Measurements from ENCODE around the gene S1PR3.
A peak's percentile ranks its signal among the peaks of the same experiment; 100 is the strongest.

S1PR3 gene

GRCh38 chr9:89038382-89039103 lies 47.3 kb downstream of the S1PR3 start:
- H3K4me1 ChIP-seq (ENCODE audit: control insufficient read depth, insufficient read depth, low read length): peaks cover 4% of the 10 kb centered on the region
- no peak overlapping the region for H3K9ac ChIP-seq (ENCODE audit: low read length)
- no peaks in the 10 kb centered on the region for H3K27me3 ChIP-seq (ENCODE audit: control insufficient read depth, insufficient read depth, low read length)
- no peak overlapping the region for H3K4me3 ChIP-seq (ENCODE audit: low read length)
- H3K27ac ChIP-seq (ENCODE audit: low read depth, low read length): peak overlapping the region; percentile 44
- no peaks in the 10 kb centered on the region for H3K36me3 ChIP-seq (ENCODE audit: control insufficient read depth, insufficient read depth, low read length)

GRCh38 chr9:89039104-89039465 lies 47.8 kb downstream of the S1PR3 start:
- Histone ChIP-seq H3K27ac (ENCODE audit: low read depth, low read length) (peak overlapping the region; percentile 44), H3K4me3 (ENCODE audit: low read length) (no peak overlapping the region), H3K9ac (ENCODE audit: low read length) (no peak overlapping the region)

GRCh38 chr9:89039664-89040063 lies 48.4 kb downstream of the S1PR3 start:
- Histone ChIP-seq H3K27ac (ENCODE audit: low read depth, low read length) (no peak overlapping the region), H3K4me1 (ENCODE audit: control insufficient read depth, insufficient read depth, low read length) (peaks cover 4% of the 10 kb centered on the region), H3K27me3 (ENCODE audit: control insufficient read depth, insufficient read depth, low read length) (no peaks in the 10 kb centered on the region), H3K9ac (ENCODE audit: low read length) (no peak overlapping the region), H3K36me3 (ENCODE audit: control insufficient read depth, insufficient read depth, low read length) (no peaks in the 10 kb centered on the region), H3K4me3 (ENCODE audit: low read length) (no peak overlapping the region)

More at GRCh38 chr9:89039104-89039465, 47.8 kb downstream of the S1PR3 start:
- Histone ChIP-seq H3K4me1 (ENCODE audit: control insufficient read depth, insufficient read depth, low read length) (peaks cover 4% of the 10 kb centered on the region), H3K27me3 (ENCODE audit: control insufficient read depth, insufficient read depth, low read length) (no peaks in the 10 kb centered on the region), H3K36me3 (ENCODE audit: control insufficient read depth, insufficient read depth, low read length) (no peaks in the 10 kb centered on the region)

DNA sequence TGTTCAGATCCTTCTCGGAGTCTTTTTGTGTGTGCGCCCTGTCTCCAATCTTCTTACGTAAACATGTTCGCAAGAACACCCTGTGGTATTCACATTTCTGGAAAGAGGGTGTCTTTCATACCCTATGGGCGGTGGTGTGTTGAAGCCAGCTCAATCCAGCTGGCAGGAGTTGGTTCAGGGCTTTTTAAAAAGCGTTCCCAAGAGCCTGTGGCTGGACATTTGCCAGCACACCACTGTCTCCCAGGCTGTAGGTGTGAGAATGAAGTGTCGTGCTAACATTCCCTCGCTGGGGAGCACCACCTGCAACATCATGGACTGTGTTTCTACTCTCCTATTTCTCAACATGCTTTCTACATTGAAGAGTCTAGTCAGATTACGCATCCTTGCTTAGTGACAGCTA lies 51.7 kb downstream of the S1PR3 start:
- no peaks in the 10 kb centered on the region for H3K4me1 ChIP-seq (ENCODE audit: control insufficient read depth, insufficient read depth, low read length)
- no peak overlapping the region for H3K9ac ChIP-seq (ENCODE audit: low read length)
- no peak overlapping the region for H3K27ac ChIP-seq (ENCODE audit: low read depth, low read length)
- H3K36me3 ChIP-seq (ENCODE audit: control insufficient read depth, insufficient read depth, low read length): no peaks in the 10 kb centered on the region
- H3K27me3 ChIP-seq (ENCODE audit: control insufficient read depth, insufficient read depth, low read length): no peaks in the 10 kb centered on the region
- no peak overlapping the region for H3K4me3 ChIP-seq (ENCODE audit: low read length)

DNA sequence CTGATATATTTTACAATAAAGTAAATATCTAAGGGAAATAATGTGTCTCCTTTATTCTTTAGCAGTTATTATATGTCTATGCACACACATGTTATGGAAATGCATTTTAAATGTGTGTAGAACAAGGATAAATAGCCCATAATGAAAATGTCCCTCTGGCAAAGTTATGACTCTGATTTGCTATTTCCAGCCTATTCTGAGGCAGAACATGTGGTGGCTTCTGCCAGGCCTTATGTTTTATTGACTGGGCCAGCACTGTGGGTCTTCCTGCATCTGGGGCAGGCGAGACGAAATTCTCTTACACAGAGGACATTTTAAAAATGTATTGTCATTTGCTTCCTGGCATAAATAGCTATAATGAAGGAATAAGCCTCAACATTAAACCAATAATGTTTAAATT lies 52.8 kb downstream of the S1PR3 start:
- H3K27ac ChIP-seq (ENCODE audit: low read depth, low read length): no peak overlapping the region
- no peaks in the 10 kb centered on the region for H3K4me1 ChIP-seq (ENCODE audit: control insufficient read depth, insufficient read depth, low read length)
- H3K4me3 ChIP-seq (ENCODE audit: low read length): no peak overlapping the region
- H3K36me3 ChIP-seq (ENCODE audit: control insufficient read depth, insufficient read depth, low read length): no peaks in the 10 kb centered on the region
- H3K27me3 ChIP-seq (ENCODE audit: control insufficient read depth, insufficient read depth, low read length): no peaks in the 10 kb centered on the region
- H3K9ac ChIP-seq (ENCODE audit: low read length): no peak overlapping the region

GRCh38 chr9:89044881-89045280 lies 53.6 kb downstream of the S1PR3 start:
- Histone ChIP-seq H3K27me3 (ENCODE audit: control insufficient read depth, insufficient read depth, low read length) (no peaks in the 10 kb centered on the region), H3K4me3 (ENCODE audit: low read length) (no peak overlapping the region), H3K36me3 (ENCODE audit: control insufficient read depth, insufficient read depth, low read length) (no peaks in the 10 kb centered on the region), H3K27ac (ENCODE audit: low read depth, low read length) (no peak overlapping the region), H3K9ac (ENCODE audit: low read length) (no peak overlapping the region), H3K4me1 (ENCODE audit: control insufficient read depth, insufficient read depth, low read length) (no peaks in the 10 kb centered on the region)

DNA sequence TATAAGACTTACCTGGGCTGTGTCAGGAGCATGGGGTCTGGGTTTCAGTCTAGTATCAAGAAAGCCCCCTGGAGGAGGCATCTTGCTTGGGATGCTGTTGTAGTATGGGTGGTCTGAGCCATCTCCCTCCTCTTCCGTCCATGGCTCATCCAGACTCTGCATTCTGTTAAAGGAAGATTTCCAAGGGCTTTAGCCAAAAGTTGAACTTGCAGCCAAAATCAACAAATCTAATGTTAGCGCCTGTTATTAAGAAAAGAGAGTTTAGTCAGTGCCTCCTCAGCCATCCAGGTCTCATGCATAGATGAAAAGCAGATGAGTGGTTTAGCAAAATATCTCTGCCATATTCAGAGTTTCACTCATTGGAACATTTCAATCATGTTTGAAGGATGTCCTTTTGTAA lies 55.6 kb downstream of the S1PR3 start:
- H3K4me1 ChIP-seq (ENCODE audit: control insufficient read depth, insufficient read depth, low read length): no peaks in the 10 kb centered on the region
- H3K9ac ChIP-seq (ENCODE audit: low read length): no peak overlapping the region
- H3K27ac ChIP-seq (ENCODE audit: low read depth, low read length): no peak overlapping the region
- no peaks in the 10 kb centered on the region for H3K36me3 ChIP-seq (ENCODE audit: control insufficient read depth, insufficient read depth, low read length)
- no peak overlapping the region for H3K4me3 ChIP-seq (ENCODE audit: low read length)
- no peaks in the 10 kb centered on the region for H3K27me3 ChIP-seq (ENCODE audit: control insufficient read depth, insufficient read depth, low read length)

DNA sequence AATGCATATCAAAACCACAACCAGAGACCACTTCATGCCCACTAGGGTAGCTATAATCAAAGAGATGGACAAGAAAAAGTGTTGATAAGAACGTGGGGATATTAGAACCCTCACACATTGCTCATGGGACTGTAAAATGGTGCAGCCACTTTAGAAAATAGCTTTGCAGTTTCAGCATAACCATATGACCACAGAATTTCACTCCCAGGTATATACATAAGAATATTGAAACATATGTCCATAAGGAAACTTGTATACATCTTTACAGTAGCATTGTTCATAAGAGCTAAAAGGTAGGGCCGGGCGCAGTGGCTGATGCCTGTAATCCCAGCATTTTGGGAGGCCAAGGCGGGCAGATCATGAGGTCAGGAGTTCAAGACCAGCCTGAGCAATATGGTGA lies 56.4 kb downstream of the S1PR3 start:
- Histone ChIP-seq H3K4me3 (ENCODE audit: low read length) (no peak overlapping the region), H3K27ac (ENCODE audit: low read depth, low read length) (no peak overlapping the region), H3K27me3 (ENCODE audit: control insufficient read depth, insufficient read depth, low read length) (no peaks in the 10 kb centered on the region), H3K36me3 (ENCODE audit: control insufficient read depth, insufficient read depth, low read length) (no peaks in the 10 kb centered on the region), H3K9ac (ENCODE audit: low read length) (no peak overlapping the region), H3K4me1 (ENCODE audit: control insufficient read depth, insufficient read depth, low read length) (no peaks in the 10 kb centered on the region)

- Histone ChIP-seq H3K36me3 (ENCODE audit: control insufficient read depth, insufficient read depth, low read length) (no peaks in the 10 kb centered on the region), H3K4me1 (ENCODE audit: control insufficient read depth, insufficient read depth, low read length) (no peaks in the 10 kb centered on the region), H3K9ac (ENCODE audit: low read length) (no peak overlapping the region), H3K4me3 (ENCODE audit: low read length) (no peak overlapping the region), H3K27ac (ENCODE audit: low read depth, low read length) (no peak overlapping the region), H3K27me3 (ENCODE audit: control insufficient read depth, insufficient read depth, low read length) (no peaks in the 10 kb centered on the region)
These were observed 57.3 kb downstream of the S1PR3 start for GRCh38 chr9:89048616-89049015.

DNA sequence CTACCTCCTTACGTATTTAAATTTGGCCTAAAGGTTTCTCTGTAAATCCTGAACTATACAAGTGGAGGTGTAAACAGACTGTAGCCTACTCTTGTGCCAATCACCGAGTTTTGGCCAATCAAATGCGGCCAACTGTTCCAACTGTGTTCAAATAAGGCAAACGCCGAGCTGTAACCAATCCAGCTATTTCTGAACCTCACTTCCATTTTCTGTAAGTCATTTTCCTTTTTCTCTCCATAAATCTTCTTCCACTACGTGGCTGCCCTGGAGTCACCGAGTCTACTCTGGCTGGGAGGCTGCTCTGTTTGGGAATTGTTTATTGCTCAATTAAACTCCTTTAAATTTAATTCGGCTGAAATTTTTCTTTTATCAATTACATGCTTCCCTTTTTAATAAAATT lies 58.4 kb downstream of the S1PR3 start:
- no peaks in the 10 kb centered on the region for H3K27me3 ChIP-seq (ENCODE audit: control insufficient read depth, insufficient read depth, low read length)
- no peaks in the 10 kb centered on the region for H3K36me3 ChIP-seq (ENCODE audit: control insufficient read depth, insufficient read depth, low read length)
- H3K27ac ChIP-seq (ENCODE audit: low read depth, low read length): no peak overlapping the region
- no peak overlapping the region for H3K4me3 ChIP-seq (ENCODE audit: low read length)
- H3K9ac ChIP-seq (ENCODE audit: low read length): no peak overlapping the region
- no peaks in the 10 kb centered on the region for H3K4me1 ChIP-seq (ENCODE audit: control insufficient read depth, insufficient read depth, low read length)

- Histone ChIP-seq H3K4me3 (ENCODE audit: low read length) (no peak overlapping the region), H3K27me3 (ENCODE audit: control insufficient read depth, insufficient read depth, low read length) (no peaks in the 10 kb centered on the region), H3K4me1 (ENCODE audit: control insufficient read depth, insufficient read depth, low read length) (no peaks in the 10 kb centered on the region), H3K27ac (ENCODE audit: low read depth, low read length) (no peak overlapping the region), H3K36me3 (ENCODE audit: control insufficient read depth, insufficient read depth, low read length) (no peaks in the 10 kb centered on the region), H3K9ac (ENCODE audit: low read length) (no peak overlapping the region)
These were observed 60.3 kb downstream of the S1PR3 start for GRCh38 chr9:89051421-89052025.

DNA sequence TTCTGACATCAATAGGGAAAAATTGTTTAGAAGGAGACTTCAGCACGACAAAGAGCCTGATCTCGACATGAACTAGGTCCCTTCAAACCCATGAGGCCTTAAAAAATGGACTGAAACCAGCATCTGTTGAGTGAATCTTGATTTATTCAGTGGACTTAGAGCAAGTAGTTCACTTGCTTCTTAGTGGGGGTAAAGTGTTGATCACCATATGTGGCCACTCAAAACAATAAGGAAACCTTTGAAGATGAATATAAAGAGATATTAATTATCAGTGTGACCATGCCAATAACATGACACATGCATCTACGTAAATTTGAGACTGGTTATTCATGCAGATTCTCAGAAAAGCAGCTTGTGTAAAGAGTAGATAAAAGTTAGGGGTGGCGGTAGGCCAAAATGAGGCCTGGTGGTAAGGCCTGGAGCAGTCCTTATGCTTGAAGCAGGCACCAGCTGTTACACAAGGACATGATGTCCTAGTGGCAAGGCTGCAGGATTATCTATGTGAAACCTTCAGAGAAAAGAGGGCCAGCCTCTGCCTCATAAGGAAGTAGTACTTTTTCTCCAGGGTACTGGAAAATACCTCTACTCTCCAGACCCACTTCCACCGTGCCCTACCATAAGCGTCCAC lies 61.3 kb downstream of the S1PR3 start:
- Histone ChIP-seq H3K27me3 (ENCODE audit: control insufficient read depth, insufficient read depth, low read length) (no peaks in the 10 kb centered on the region), H3K9ac (ENCODE audit: low read length) (no peak overlapping the region), H3K4me1 (ENCODE audit: control insufficient read depth, insufficient read depth, low read length) (no peaks in the 10 kb centered on the region), H3K36me3 (ENCODE audit: control insufficient read depth, insufficient read depth, low read length) (no peaks in the 10 kb centered on the region), H3K4me3 (ENCODE audit: low read length) (no peak overlapping the region), H3K27ac (ENCODE audit: low read depth, low read length) (no peak overlapping the region)

GRCh38 chr9:89053301-89053700 lies 62.0 kb downstream of the S1PR3 start:
- Histone ChIP-seq H3K9ac (ENCODE audit: low read length) (no peak overlapping the region), H3K27me3 (ENCODE audit: control insufficient read depth, insufficient read depth, low read length) (no peaks in the 10 kb centered on the region), H3K36me3 (ENCODE audit: control insufficient read depth, insufficient read depth, low read length) (no peaks in the 10 kb centered on the region), H3K27ac (ENCODE audit: low read depth, low read length) (no peak overlapping the region), H3K4me3 (ENCODE audit: low read length) (no peak overlapping the region), H3K4me1 (ENCODE audit: control insufficient read depth, insufficient read depth, low read length) (no peaks in the 10 kb centered on the region)
